ENCODE measurements around the gene KHDC4. TPM values are rescaled to one million over a fixed set of nuclear protein-coding genes. Genes with fewer than 3 reads are reported as not detected.

KHDC4 gene
- total and polyA plus RNA-seq, 2 of the 13 experiments (the other 11 are each of a cell fraction or from before 2014, with no cell fraction given), result 33.5 to 92.0 TPM

DNA sequence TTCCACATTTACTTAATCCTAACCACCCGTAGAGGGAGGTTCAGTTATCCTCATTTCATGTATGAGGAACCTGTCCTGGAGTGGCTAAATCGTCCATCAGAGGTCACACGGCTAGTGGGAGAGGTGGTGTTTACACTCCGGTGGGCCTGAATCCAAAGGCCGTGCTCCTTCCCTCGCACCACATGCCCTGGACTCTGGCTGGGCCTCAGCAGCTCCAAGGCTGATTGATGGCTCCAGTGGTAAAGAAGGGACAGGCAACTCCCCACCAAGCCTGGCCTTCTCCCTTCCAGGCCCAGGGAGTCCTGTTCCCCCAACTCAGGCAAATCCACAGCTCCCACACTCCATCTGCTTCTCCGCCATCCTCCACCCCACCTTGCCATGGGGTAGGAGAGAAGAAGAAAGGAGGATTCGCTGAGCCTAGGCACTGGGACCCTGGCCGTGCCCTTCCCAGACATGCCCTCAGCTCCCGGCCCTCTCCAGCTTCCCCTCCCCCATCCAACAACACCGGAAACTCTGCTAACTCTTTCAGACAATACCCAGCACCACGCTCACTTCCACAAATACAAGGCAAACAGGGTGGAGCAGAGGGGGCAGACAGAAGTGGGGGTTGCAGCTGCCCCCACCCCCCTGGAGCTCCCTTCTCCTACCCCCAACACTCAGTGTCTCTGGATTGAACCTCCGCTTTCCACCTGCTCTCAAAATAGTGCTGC lies 33.3 kb upstream of the KHDC4 start (continued):
- TF ChIP-seq ZNF747 (CRISPR knock-in tag; IDR thresholded peaks at IDR 0.05; ENCODE audit: borderline replicate concordance) (peak; percentile 89), HNRNPK (IDR thresholded peaks at IDR 0.05; ENCODE audit: low read depth, low read length, poor library complexity, severe bottlenecking) (no peak), RFX3 (CRISPR knock-in tag; IDR thresholded peaks at IDR 0.05) (no peak), KDM6A (CRISPR knock-in tag; IDR thresholded peaks at IDR 0.05; ENCODE audit: low read depth) (peak; percentile 57; the same call in 1 of the 2 replicates), ZNF572 (CRISPR knock-in tag; IDR thresholded peaks at IDR 0.05) (peak; percentile 79; the same call in 1 of the 2 replicates), ZNF678 (CRISPR knock-in tag; IDR thresholded peaks at IDR 0.05) (no peak), DNMT3B (CRISPR knock-in tag; conservative IDR thresholded peaks at IDR 0.05) (no peak), ZBTB46 (CRISPR knock-in tag; IDR thresholded peaks at IDR 0.05; ENCODE audit: borderline replicate concordance) (no peak), ZNF577 (CRISPR knock-in tag; IDR thresholded peaks at IDR 0.05; ENCODE audit: borderline replicate concordance, low read depth) (no peak), FOXA3 (CRISPR knock-in tag; IDR thresholded peaks at IDR 0.05) (peak; percentile 97), ZNF562 (CRISPR knock-in tag; IDR thresholded peaks at IDR 0.05; ENCODE audit: borderline replicate concordance) (no peak), ATF1 (CRISPR knock-in tag; IDR thresholded peaks at IDR 0.05) (no peak), FOXM1 (CRISPR knock-in tag; IDR thresholded peaks at IDR 0.05) (no peak), ZSCAN29 (CRISPR knock-in tag; conservative IDR thresholded peaks at IDR 0.05) (no peak), NR1H2 (CRISPR knock-in tag; IDR thresholded peaks at IDR 0.05; ENCODE audit: borderline replicate concordance, low read depth) (no peak), CCDC6 (CRISPR knock-in tag; IDR thresholded peaks at IDR 0.05) (0 out of 2 replicates have a peak, but pooled peaks have one; percentile 30), ZZZ3 (CRISPR knock-in tag; IDR thresholded peaks at IDR 0.05; ENCODE audit: borderline replicate concordance) (peak; percentile 62; the same call in 1 of the 2 replicates), GLI4 (CRISPR knock-in tag; IDR thresholded peaks at IDR 0.05; ENCODE audit: borderline replicate concordance) (0 out of 2 replicates have a peak, but pooled peaks have one; percentile 57), MYC (CRISPR knock-in tag; IDR thresholded peaks at IDR 0.05; ENCODE audit: borderline replicate concordance) (peak; percentile 82), ZNF160 (CRISPR knock-in tag; IDR thresholded peaks at IDR 0.05) (no peak), ZBTB1 (CRISPR knock-in tag; IDR thresholded peaks at IDR 0.05; ENCODE audit: borderline replicate concordance) (no peak), RFX1 (IDR thresholded peaks at IDR 0.05) (no peak), JDP2 (CRISPR knock-in tag; IDR thresholded peaks at IDR 0.05; ENCODE audit: borderline replicate concordance) (no peak)
